Right ventricle myocardium superior (tissue), 1 donor: ENCODE measurements around the gene BTG2. TPM values are rescaled to one million over a fixed set of nuclear protein-coding genes. Genes with fewer than 3 reads are reported as not detected.
A peak's percentile ranks its signal among the peaks of the same experiment; 100 is the strongest.
"Not testable (repeated sequence)": the region's sequence is repeated elsewhere in the genome, so short reads cannot be mapped to it uniquely, and the experiment has no call there.

Experiments used
- ATAC-seq: fragments of 200-7000 bp; cut with Tn5 transposase; one replicate; pipeline ENCODE4 v1.9.1; 2020; ENCODE audit warnings: mild to moderate bottlenecking; ENCODE audit not compliant: poor library complexity
- DNase-seq: peaks from one replicate; pipeline ENCODE4 v3.0.0-alpha.2; 2020
- intact Hi-C: fragments of 100-400 bp; cut with DNase I; formaldehyde crosslinking; loops from one replicate; pipeline ENCODE4 v1.11.2; 2022
- total RNA-seq: library from RNA; stranded (reverse); fragmentation: NEBNext Ultra II Directional; extraction: Animal tissue kit (Norgen Biotek cat#: 25700); gene quantifications from one replicate; pipeline ENCODE4 v1.2.1, GENCODE V29; 2021
- donor health status: DM: no; HTN: yes; CAD: no; lungs with severe emphysema.

BTG2 gene
- total RNA-seq, 1 donor from 2014 or later = 40.5 TPM

GRCh38 chr1:203287109-203287893 lies 18.0 kb upstream of the BTG2 start:
- intact Hi-C loops = no loop called here
- peak; percentile 62 for DNase-seq
- peak; percentile 36 for ATAC-seq

- intact Hi-C loops = no loop called here
- ATAC-seq (no peak), DNase-seq (no peak)
These were observed 17.4 kb upstream of the BTG2 start for GRCh38 chr1:203287898-203288297.

GRCh38 chr1:203288400-203288799 lies 16.9 kb upstream of the BTG2 start:
- intact Hi-C loops = no loop called here
- no peak for DNase-seq
- ATAC-seq = no peak

GRCh38 chr1:203289281-203289981 lies 15.9 kb upstream of the BTG2 start:
- peak; percentile 18 for ATAC-seq
- intact Hi-C loops = no loop called here
- DNase-seq = peak; percentile 61

GRCh38 chr1:203289982-203290260 lies 15.4 kb upstream of the BTG2 start:
- intact Hi-C loops = no loop called here
- DNase-seq (no peak), ATAC-seq (no peak)

GRCh38 chr1:203290261-203291089 lies 14.8 kb upstream of the BTG2 start:
- DNase-seq (peak; percentile 96), ATAC-seq (peak; percentile 90)
- intact Hi-C loops = no loop called here

GRCh38 chr1:203291201-203292096 lies 13.9 kb upstream of the BTG2 start:
- intact Hi-C loops = no loop called here
- DNase-seq (no peak), ATAC-seq (no peak)

- DNase-seq (no peak), ATAC-seq (no peak)
- intact Hi-C loops = no loop called here
These were observed 9.5 kb upstream of the BTG2 start for GRCh38 chr1:203295796-203296195.

- intact Hi-C loops = no loop called here
- ATAC-seq = no peak
- peak; percentile 19 for DNase-seq
These were observed 8.8 kb upstream of the BTG2 start for GRCh38 chr1:203296460-203297073.

GRCh38 chr1:203299169-203299568 lies 6.2 kb upstream of the BTG2 start:
- intact Hi-C loops = no loop called here
- DNase-seq (no peak), ATAC-seq (no peak)

GRCh38 chr1:203299719-203300429 lies 5.4 kb upstream of the BTG2 start:
- ATAC-seq, intact Hi-C loops: not testable (repeated sequence)

GRCh38 chr1:203300441-203301330 lies 4.6 kb upstream of the BTG2 start:
- no peak for DNase-seq
- intact Hi-C loops = no loop called here
- no peak for ATAC-seq

More at GRCh38 chr1:203299719-203300429, 5.4 kb upstream of the BTG2 start:
- DNase-seq = not testable (repeated sequence)

- DNase-seq (no peak), ATAC-seq (no peak)
- intact Hi-C loops = no loop called here
These were observed 4.0 kb upstream of the BTG2 start for GRCh38 chr1:203301331-203301668.

GRCh38 chr1:203302456-203302855 lies 2.9 kb upstream of the BTG2 start:
- intact Hi-C loops = no loop called here
- DNase-seq (no peak), ATAC-seq (no peak)

GRCh38 chr1:203302894-203303293 lies 2.4 kb upstream of the BTG2 start:
- no peak for DNase-seq
- no peak for ATAC-seq
- intact Hi-C loops = no loop called here

- DNase-seq = no peak
- ATAC-seq = no peak
- intact Hi-C loops = no loop called here
These were observed 864 bp upstream of the BTG2 start for GRCh38 chr1:203304391-203304918.

- ATAC-seq (peak; percentile 33), DNase-seq (no peak)
- intact Hi-C loops = loop anchor here (1.0 kb wide), 1 partner anchor 27 kb away; no protein-coding TSS in a partner anchor
These were observed 430 bp downstream of the BTG2 start for GRCh38 chr1:203305809-203306088.
